HepG2 (cell line): ENCODE data around the gene FURIN. TPM values are rescaled to one million over a fixed set of nuclear protein-coding genes. Genes with fewer than 3 reads are reported as not detected.
A peak's percentile ranks its signal among the peaks of the same experiment; 100 is the strongest.

Source experiments
- ATAC-seq: fragments of 200-7000 bp; cut with Tn5 transposase; 3 replicates; pipeline ENCODE4 v1.9.1; 2020; ENCODE audit warnings: mild to moderate bottlenecking, moderate library complexity
- BruUV-seq: library from RNA; stranded (reverse); fragments of 400-500 nt; replicated peaks from 2 replicates; lab custom pipeline; 2021; lab: Mats Ljungman, UMichigan
- CTCF ChIA-PET: fragments of 300-600 bp; formaldehyde crosslinking; extraction: SDS; loops from one replicate; lab custom pipeline; 2021; ENCODE audit warnings: low total read pairs, inconsistent platforms, low intra/inter-chr PET ratio; lab: Yijun Ruan, JAX
- POLR2A ChIA-PET: fragments of 350-600 bp; sonication (Branson Sonifier 250); formaldehyde crosslinking; loops from one replicate; lab custom pipeline; 2020; ENCODE audit warnings: antibody characterized with exemption, inconsistent platforms; lab: Yijun Ruan, JAX
- DNase-seq: peaks from one replicate; pipeline ENCODE4 v3.0.0-alpha.2; 2015; ENCODE audit warnings: low spot score
- FAIRE-seq: peaks from 3 replicates; lab custom pipeline; 2011; peaks lifted over from hg19 to GRCh38; lab: Jason Lieb, UNC
- H2AFZ ChIP-seq: one replicate; pipeline ENCODE4 v1.6.1; 2011; ENCODE audit warnings: low read length, inconsistent platforms
- H3K27ac ChIP-seq: fragments of 300-600 bp; 3 replicates; pipeline ENCODE4 v1.8.0; 2011; ENCODE audit warnings: mixed run types, mild to moderate bottlenecking, mixed read lengths, low read length, inconsistent platforms; ENCODE audit not compliant: insufficient read depth; ENCODE audit errors: extremely low read length
- H3K27me3 ChIP-seq, 2 experiments: fragments of 200-600 bp in 1 of 2; 2 replicates in 1 of 2; 3 replicates in 1 of 2; pipeline versions ENCODE4 v1.6.0 to v1.8.0; 2011; ENCODE audit warnings: low read length in 2 of 2, mild to moderate bottlenecking in 2 of 2, moderate library complexity in 2 of 2, inconsistent platforms in 1 of 2; ENCODE audit not compliant: insufficient read depth in 2 of 2, control insufficient read depth in 1 of 2
- H3K36me3 ChIP-seq, 2 experiments: fragments of 200-600 bp in 1 of 2; replicated peaks in 1 of 2; 2 replicates in 1 of 2; 3 replicates in 1 of 2; pipeline versions ENCODE4 v1.5.1 to v1.8.0; 2011; ENCODE audit warnings: low read length in 2 of 2, inconsistent platforms in 1 of 2; ENCODE audit not compliant: insufficient read depth in 2 of 2, control insufficient read depth in 1 of 2
- H3K4me1 ChIP-seq: 2 replicates; pipeline ENCODE4 v1.5.1; 2012; ENCODE audit warnings: low read length, inconsistent platforms; ENCODE audit not compliant: insufficient read depth
- H3K4me2 ChIP-seq: 2 replicates; pipeline ENCODE4 v1.6.0; 2011; ENCODE audit warnings: low read depth, low read length, inconsistent platforms
- H3K4me3 ChIP-seq, 3 experiments: fragments of 200-600 bp in 1 of 3; sonication (generic), shearing (Covaris generic) in 1 of 3; replicated peaks in 1 of 3; 2 replicates each; pipeline ENCODE4 v1.5.1; 2011 to 2016; ENCODE audit warnings: low read length in 3 of 3, inconsistent platforms in 2 of 3, low read depth in 2 of 3, mild to moderate bottlenecking in 2 of 3, control low read depth in 1 of 3, mixed read lengths in 1 of 3; ENCODE audit not compliant: insufficient read depth in 1 of 3
- H3K79me2 ChIP-seq: one replicate; pipeline ENCODE4 v1.6.1; 2011; ENCODE audit warnings: low read length, inconsistent platforms; ENCODE audit not compliant: insufficient read depth
- H3K9ac ChIP-seq: 2 replicates; pipeline ENCODE4 v1.6.0; 2011; ENCODE audit warnings: mild to moderate bottlenecking, low read depth, low read length, inconsistent platforms; ENCODE audit not compliant: insufficient read depth
- H3K9me3 ChIP-seq: 2 replicates; pipeline ENCODE4 v1.5.1; 2012; ENCODE audit warnings: mild to moderate bottlenecking, low read length
- H4K20me1 ChIP-seq: 2 replicates; pipeline ENCODE4 v1.6.0; 2011; ENCODE audit warnings: inconsistent platforms, mild to moderate bottlenecking, low read length, moderate library complexity; ENCODE audit not compliant: insufficient read depth
- LCORL ChIP-seq, 2 experiments: fragments of 450-650 bp in 1 of 2; sonication (generic) in 1 of 2; formaldehyde crosslinking in 1 of 2; IDR thresholded peaks; 2 replicates each; pipeline versions ENCODE4 v1.5.0 to v1.6.1; 2017 to 2020; ENCODE audit warnings: antibody characterized with exemption in 1 of 2, missing genetic modification reagents in 1 of 2
- ZSCAN12 ChIP-seq: sonication (generic); formaldehyde crosslinking; IDR thresholded peaks from 2 replicates; pipeline ENCODE4 v1.9.0; 2021; ENCODE audit warnings: mild to moderate bottlenecking, missing genetic modification reagents
- WGBS: methylation state at CpG from one replicate; pipeline ENCODE4 v1.1.6; 2017; ENCODE audit warnings: low lambda C conversion rate; 5-methylcytosine and 5-hydroxymethylcytosine counted together
- in situ Hi-C: cut with HindIII; loops from 2 replicates; pipeline ENCODE4 v1.10.0; 2017; ENCODE audit warnings: low pct_unique_long_range_greater_than_20kb; ENCODE audit not compliant: extremely low pct_ligation_motif_present
- intact Hi-C: fragments of 100-400 bp; cut with micrococcal nuclease; formaldehyde crosslinking; loops from one replicate; pipeline ENCODE4 v1.10.0; 2022; ENCODE audit not compliant: unreplicated experiment
- polyA plus RNA-seq, 8 experiments: library from polyadenylated mRNA; depleted of rRNA in 3 of 8; stranded (reverse) in 7 of 8; unstranded in 1 of 8; fragments of >200 nt; fragmentation: Illumina TruSeq in 4 of 8; extraction: Trizol in 4 of 8; gene quantifications; 2 replicates each; pipeline versions ENCODE4 v1.2.1 to v1.2.3, GENCODE V29; 2011 to 2016; ENCODE audit warnings: low read depth in 4 of 8, missing spikeins in 1 of 8, mixed read lengths in 1 of 8; ENCODE audit not compliant: insufficient read depth in 1 of 8
- total RNA-seq, 5 experiments: library from RNA; depleted of rRNA; stranded (reverse); fragments of >200 nt; fragmentation: Illumina TruSeq; extraction: Trizol; gene quantifications; 2 replicates each; pipeline ENCODE4 v1.2.3, GENCODE V29; 2016; ENCODE audit warnings: low read depth in 1 of 5
- TF ChIP-seq, protein P1 (sequence below): sonication (generic); formaldehyde crosslinking; IDR thresholded peaks from 2 replicates; pipeline ENCODE4 v1.5.0; 2020; ENCODE audit warnings: mild to moderate bottlenecking, missing genetic modification reagents, moderate library complexity
- TF ChIP-seq, protein P2 (sequence below): sonication (generic); formaldehyde crosslinking; IDR thresholded peaks from 2 replicates; pipeline ENCODE4 v1.8.0; 2022; ENCODE audit warnings: mild to moderate bottlenecking, missing genetic modification reagents, moderate library complexity
- TF ChIP-seq, protein P3 (sequence below): sonication (generic); formaldehyde crosslinking; IDR thresholded peaks from 2 replicates; pipeline ENCODE4 v1.5.1; 2020; ENCODE audit warnings: mild to moderate bottlenecking, missing genetic modification reagents, moderate library complexity

The FURIN gene
- total and polyA plus RNA-seq, 2 of the 13 experiments (the other 11 are each of a cell fraction or from before 2014, with no cell fraction given): 15.2 to 17.4 TPM

DNA sequence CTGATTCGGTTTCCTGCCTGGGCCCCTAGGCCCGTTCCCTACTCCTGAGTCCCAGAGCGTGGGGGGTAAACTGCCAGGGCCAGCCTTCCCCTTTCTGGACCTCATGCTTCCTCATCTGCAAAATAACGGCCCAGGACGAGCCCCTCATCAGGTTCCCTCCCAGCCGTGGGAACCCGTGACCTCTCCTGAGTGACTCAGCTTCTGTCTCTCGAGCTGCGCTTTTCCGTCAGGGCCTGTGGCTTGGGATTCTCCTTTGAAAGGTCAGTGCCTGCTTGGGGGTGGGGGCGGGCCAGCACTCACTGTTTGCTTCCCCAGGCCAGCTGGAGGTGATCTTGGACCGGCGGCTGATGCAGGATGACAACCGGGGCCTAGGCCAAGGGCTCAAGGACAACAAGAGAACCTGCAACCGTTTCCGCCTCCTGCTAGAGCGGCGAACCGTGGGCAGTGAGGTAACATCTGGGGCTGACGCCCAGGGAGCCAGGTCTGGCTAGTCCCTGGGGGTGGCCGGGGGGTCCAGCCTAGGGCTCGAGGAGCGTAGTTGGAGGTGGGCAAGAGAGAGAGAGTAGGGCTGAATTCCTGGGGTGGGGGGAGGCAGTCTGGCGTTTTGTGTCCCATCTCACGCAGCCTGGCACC is 47.5 kb downstream of the FURIN start:
- H3K27me3 ChIP-seq: no peaks in the 10 kb centered on the region
- POLR2A ChIA-PET: no interaction called here
- DNase-seq (no peak), FAIRE-seq (no peak), ATAC-seq (peak; percentile 41)
- intact Hi-C loops (no loop called here), in situ Hi-C loops (no loop called here)
- peaks cover 38 to 82% of the 10 kb centered on the region in 2 experiments; a peak in 4 of 5 replicates for H3K36me3 ChIP-seq
- H3K9me3 ChIP-seq: no peaks in the 10 kb centered on the region
- no peak overlapping the region for H3K4me2 ChIP-seq
- H3K27ac ChIP-seq: no peak overlapping the region
- no peaks in the 10 kb centered on the region for H4K20me1 ChIP-seq
- no peak overlapping the region for H2AFZ ChIP-seq
- H3K4me3 ChIP-seq: no peak overlapping the region
- 92% methylated on average over 20 of the region's 25 CpGs for WGBS
- no peak overlapping the region for H3K9ac ChIP-seq
- TF ChIP-seq, protein P1, sequence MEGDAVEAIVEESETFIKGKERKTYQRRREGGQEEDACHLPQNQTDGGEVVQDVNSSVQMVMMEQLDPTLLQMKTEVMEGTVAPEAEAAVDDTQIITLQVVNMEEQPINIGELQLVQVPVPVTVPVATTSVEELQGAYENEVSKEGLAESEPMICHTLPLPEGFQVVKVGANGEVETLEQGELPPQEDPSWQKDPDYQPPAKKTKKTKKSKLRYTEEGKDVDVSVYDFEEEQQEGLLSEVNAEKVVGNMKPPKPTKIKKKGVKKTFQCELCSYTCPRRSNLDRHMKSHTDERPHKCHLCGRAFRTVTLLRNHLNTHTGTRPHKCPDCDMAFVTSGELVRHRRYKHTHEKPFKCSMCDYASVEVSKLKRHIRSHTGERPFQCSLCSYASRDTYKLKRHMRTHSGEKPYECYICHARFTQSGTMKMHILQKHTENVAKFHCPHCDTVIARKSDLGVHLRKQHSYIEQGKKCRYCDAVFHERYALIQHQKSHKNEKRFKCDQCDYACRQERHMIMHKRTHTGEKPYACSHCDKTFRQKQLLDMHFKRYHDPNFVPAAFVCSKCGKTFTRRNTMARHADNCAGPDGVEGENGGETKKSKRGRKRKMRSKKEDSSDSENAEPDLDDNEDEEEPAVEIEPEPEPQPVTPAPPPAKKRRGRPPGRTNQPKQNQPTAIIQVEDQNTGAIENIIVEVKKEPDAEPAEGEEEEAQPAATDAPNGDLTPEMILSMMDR (CRISPR knock-in tag): peak; percentile 11; the same call in 1 of the 2 replicates
- TF ChIP-seq LCORL (IDR thresholded peaks at IDR 0.05) (no peak), LCORL (CRISPR knock-in tag; IDR thresholded peaks at IDR 0.05) (no peak), ZSCAN12 (no peak)
- TF ChIP-seq, protein P2, sequence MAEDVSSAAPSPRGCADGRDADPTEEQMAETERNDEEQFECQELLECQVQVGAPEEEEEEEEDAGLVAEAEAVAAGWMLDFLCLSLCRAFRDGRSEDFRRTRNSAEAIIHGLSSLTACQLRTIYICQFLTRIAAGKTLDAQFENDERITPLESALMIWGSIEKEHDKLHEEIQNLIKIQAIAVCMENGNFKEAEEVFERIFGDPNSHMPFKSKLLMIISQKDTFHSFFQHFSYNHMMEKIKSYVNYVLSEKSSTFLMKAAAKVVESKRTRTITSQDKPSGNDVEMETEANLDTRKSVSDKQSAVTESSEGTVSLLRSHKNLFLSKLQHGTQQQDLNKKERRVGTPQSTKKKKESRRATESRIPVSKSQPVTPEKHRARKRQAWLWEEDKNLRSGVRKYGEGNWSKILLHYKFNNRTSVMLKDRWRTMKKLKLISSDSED (CRISPR knock-in tag): no peak
- TF ChIP-seq, protein P3, sequence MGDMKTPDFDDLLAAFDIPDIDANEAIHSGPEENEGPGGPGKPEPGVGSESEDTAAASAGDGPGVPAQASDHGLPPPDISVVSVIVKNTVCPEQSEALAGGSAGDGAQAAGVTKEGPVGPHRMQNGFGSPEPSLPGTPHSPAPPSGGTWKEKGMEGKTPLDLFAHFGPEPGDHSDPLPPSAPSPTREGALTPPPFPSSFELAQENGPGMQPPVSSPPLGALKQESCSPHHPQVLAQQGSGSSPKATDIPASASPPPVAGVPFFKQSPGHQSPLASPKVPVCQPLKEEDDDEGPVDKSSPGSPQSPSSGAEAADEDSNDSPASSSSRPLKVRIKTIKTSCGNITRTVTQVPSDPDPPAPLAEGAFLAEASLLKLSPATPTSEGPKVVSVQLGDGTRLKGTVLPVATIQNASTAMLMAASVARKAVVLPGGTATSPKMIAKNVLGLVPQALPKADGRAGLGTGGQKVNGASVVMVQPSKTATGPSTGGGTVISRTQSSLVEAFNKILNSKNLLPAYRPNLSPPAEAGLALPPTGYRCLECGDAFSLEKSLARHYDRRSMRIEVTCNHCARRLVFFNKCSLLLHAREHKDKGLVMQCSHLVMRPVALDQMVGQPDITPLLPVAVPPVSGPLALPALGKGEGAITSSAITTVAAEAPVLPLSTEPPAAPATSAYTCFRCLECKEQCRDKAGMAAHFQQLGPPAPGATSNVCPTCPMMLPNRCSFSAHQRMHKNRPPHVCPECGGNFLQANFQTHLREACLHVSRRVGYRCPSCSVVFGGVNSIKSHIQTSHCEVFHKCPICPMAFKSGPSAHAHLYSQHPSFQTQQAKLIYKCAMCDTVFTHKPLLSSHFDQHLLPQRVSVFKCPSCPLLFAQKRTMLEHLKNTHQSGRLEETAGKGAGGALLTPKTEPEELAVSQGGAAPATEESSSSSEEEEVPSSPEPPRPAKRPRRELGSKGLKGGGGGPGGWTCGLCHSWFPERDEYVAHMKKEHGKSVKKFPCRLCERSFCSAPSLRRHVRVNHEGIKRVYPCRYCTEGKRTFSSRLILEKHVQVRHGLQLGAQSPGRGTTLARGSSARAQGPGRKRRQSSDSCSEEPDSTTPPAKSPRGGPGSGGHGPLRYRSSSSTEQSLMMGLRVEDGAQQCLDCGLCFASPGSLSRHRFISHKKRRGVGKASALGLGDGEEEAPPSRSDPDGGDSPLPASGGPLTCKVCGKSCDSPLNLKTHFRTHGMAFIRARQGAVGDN (CRISPR knock-in tag): peak; percentile 45
- no peaks in the 10 kb centered on the region for H3K79me2 ChIP-seq
- no TSS peak for BruUV-seq
- H3K4me1 ChIP-seq: no peaks in the 10 kb centered on the region
- CTCF ChIA-PET: no interaction called here
